Measurements from ENCODE around the gene DOC2B. TPM values are rescaled to one million over a fixed set of nuclear protein-coding genes. Genes with fewer than 3 reads are reported as not detected.

DOC2B gene
- total and polyA plus RNA-seq, 9 of the 15 experiments (the other 6 are each of a cell fraction or from before 2014, with no cell fraction given), result 0.02 TPM; not detected in 8

GRCh38 chr17:180381-181244 lies 837 bp downstream of the DOC2B start (continued):
- no peak for TF ChIP-seq SIRT6 (IDR thresholded peaks at IDR 0.05; ENCODE audit: low read depth, low read length)
- no peak for TF ChIP-seq ZNF263 (CRISPR knock-in tag; IDR thresholded peaks at IDR 0.05; ENCODE audit: borderline replicate concordance)
- no peak for TF ChIP-seq ZNF197 (CRISPR knock-in tag; IDR thresholded peaks at IDR 0.05; ENCODE audit: low read depth)
- no peak for TF ChIP-seq BCOR (IDR thresholded peaks at IDR 0.05)

DNA sequence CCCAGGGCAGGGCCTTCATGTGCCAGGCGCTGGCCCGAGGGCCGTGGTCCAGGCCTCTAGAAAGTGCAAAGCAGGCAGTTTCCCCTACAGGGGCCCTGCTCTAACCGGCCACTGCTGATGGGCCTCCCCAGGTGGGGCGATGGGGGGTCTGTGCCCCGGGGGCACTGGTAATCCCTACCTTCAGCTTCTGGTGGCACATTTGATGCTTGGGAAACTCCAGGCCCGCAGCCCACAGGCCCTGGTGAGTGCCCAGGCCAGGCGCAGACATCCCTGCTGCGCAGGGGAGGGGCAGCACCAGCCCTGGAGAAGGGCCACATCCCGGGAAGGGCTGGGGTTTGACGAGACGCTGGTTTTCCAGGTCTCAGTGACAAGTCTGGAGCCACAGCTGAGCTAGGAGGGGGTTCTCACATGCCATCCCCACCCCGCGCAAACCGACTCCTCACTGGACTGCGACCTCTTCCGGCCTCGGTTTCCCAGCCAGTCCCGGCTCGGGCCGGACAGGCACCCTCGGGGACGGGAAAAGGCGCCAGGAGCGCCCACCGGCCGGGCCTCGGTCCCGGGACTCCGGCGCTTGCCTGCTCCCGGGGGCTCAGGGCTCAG lies 1.6 kb downstream of the DOC2B start:
- no TSS peak for BruUV-seq (replicated peaks)
- CTCF ChIA-PET (ENCODE audit: low intra/inter-chr PET ratio), result no interaction called here
- whole genome bisulfite sequencing (ENCODE audit: insufficient coverage, low coverage, missing lambda C conversion rate), result 10% methylated on average over 22 of the region's 32 CpGs

More for the DNA sequence above, 1.6 kb downstream of the DOC2B start:
- no peaks in the 10 kb centered on the region for H3K36me3 ChIP-seq (ENCODE audit: control insufficient read depth, insufficient read depth, low read length)
- TF ChIP-seq, protein P1, sequence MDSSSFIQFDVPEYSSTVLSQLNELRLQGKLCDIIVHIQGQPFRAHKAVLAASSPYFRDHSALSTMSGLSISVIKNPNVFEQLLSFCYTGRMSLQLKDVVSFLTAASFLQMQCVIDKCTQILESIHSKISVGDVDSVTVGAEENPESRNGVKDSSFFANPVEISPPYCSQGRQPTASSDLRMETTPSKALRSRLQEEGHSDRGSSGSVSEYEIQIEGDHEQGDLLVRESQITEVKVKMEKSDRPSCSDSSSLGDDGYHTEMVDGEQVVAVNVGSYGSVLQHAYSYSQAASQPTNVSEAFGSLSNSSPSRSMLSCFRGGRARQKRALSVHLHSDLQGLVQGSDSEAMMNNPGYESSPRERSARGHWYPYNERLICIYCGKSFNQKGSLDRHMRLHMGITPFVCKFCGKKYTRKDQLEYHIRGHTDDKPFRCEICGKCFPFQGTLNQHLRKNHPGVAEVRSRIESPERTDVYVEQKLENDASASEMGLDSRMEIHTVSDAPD (CRISPR knock-in tag; IDR thresholded peaks at IDR 0.05), result no peak
- no peak for TF ChIP-seq IRF2 (CRISPR knock-in tag; IDR thresholded peaks at IDR 0.05)
- TF ChIP-seq SMARCA4 (IDR thresholded peaks at IDR 0.05), result no peak
- no peak for TF ChIP-seq MNT (conservative IDR thresholded peaks at IDR 0.05)
- no peak for TF ChIP-seq L3MBTL2 (IDR thresholded peaks at IDR 0.05)
- TF ChIP-seq ZFX (CRISPR knock-in tag; IDR thresholded peaks at IDR 0.05), result no peak
- TF ChIP-seq PTRF (tag; IDR thresholded peaks at IDR 0.05), result no peak
- TF ChIP-seq ZNF431 (CRISPR knock-in tag; IDR thresholded peaks at IDR 0.05), result no peak
- no peak for TF ChIP-seq XRCC4 (IDR thresholded peaks at IDR 0.05; ENCODE audit: extremely low read depth, insufficient read depth, insufficient read length)
- H3K27ac ChIP-seq (ENCODE audit: extremely low read depth, low read depth, low read length), result no peak overlapping the region
- H3K9me3 ChIP-seq (replicated peaks; ENCODE audit: control insufficient read depth, insufficient read depth, low read depth, low read length), result no peaks in the 10 kb centered on the region
- no peak for ATAC-seq
- H3K9ac ChIP-seq (ENCODE audit: insufficient read depth in 1 of 2, low read depth in 2 of 2, low read length in 2 of 2), result no peak overlapping the region
- no peaks in the 10 kb centered on the region for H3K9me1 ChIP-seq (ENCODE audit: control insufficient read depth, insufficient read depth, low read length)
- no peaks in the 10 kb centered on the region for H3K4me1 ChIP-seq (replicated peaks in 1 of 2; ENCODE audit: control insufficient read depth in 2 of 2, insufficient read depth in 2 of 2, low read length in 2 of 2)
- H3K79me2 ChIP-seq (ENCODE audit: control insufficient read depth, insufficient read depth, low read length), result no peaks in the 10 kb centered on the region
- in situ Hi-C loops (cut with MboI), result no loop called here
- POLR2A ChIA-PET, result no interaction called here
- no peaks in the 10 kb centered on the region for H4K20me1 ChIP-seq (replicated peaks; ENCODE audit: control insufficient read depth, insufficient read depth, low read length)
- no peak for DNase-seq (ENCODE audit: extremely low read depth in 1 of 4, low spot score in 3 of 4)
- intact Hi-C loops (cut with micrococcal nuclease), result no loop called here
- H3K4me2 ChIP-seq (ENCODE audit: insufficient read depth, low read length), result no peak overlapping the region
- no peak overlapping the region for H3K4me3 ChIP-seq
- H2AFZ ChIP-seq (ENCODE audit: low read depth, low read length), result no peak overlapping the region
- FAIRE-seq, result no peak
- peaks cover 0 to 27% of the 10 kb centered on the region in 2 experiments; a peak in 2 of 5 replicates for H3K27me3 ChIP-seq (ENCODE audit: control insufficient read depth in 2 of 2, insufficient read depth in 2 of 2, low read length in 2 of 2)
